ENCODE results near the gene SYS1. TPM values are rescaled to one million over a fixed set of nuclear protein-coding genes. Genes with fewer than 3 reads are reported as not detected.
"Not testable (repeated sequence)": the region's sequence is repeated elsewhere in the genome, so short reads cannot be mapped to it uniquely, and the experiment has no call there.

Gene SYS1
- total RNA-seq, 1 experiment from 2014 or later: 38.8 TPM

DNA sequence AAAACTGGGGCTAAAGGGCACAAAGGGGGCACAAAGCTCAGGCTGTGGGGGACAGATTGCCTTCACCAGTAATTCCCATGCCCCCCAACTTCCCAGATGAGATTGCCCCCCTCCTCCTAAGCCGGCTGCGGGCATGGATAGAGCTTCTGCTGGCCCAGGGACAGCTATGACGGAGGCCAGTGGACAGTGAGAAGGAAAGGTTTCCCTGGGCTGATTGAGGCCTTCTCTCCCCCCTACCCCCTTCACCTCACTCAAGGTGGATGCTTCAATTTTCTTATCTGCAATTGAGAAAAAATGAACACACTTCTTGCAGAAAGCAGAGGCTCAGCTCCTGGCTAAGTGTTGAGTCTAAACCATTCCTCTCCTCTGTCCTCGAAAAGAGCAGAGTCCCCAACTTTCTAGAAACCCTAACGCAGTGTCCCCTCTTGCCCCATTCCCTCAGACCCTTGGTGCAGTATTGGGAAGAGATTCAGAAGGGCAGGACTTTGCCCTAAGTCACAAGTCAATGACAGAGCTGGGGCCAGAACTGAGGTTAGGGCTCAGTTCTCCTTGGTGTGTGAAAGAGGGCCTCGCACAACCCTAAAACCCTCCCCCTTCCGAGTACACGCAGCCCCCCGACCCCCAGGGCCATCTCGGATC, 15.5 kb upstream of the SYS1 start:
- CTCF ChIA-PET: interaction anchor here (1.2 to 1.4 kb wide), 2 partner anchors 25 to 26 kb away, joined by 3 read pairs; no protein-coding TSS in a partner anchor
- Histone ChIP-seq H3F3A (ENCODE audit: insufficient read depth, low read depth) (peaks cover 64% of the 10 kb centered on the region), H3K36me3 (ENCODE audit: low read depth) (no peaks in the 10 kb centered on the region), H3K79me2 (ENCODE audit: low read depth) (peaks cover 51% of the 10 kb centered on the region), H4K20me1 (ENCODE audit: insufficient read depth) (peaks cover 6% of the 10 kb centered on the region; the same call in 1 of the 2 replicates), H3K27me3 (ENCODE audit: insufficient read depth, low read depth) (no peaks in the 10 kb centered on the region), H2AFZ (no peak overlapping the region), H3K4me1 (replicated peaks; ENCODE audit: insufficient read depth) (peaks cover 51% of the 10 kb centered on the region), H3K4me3 (peak overlapping the region; percentile 76), H3K9me2 (ENCODE audit: insufficient read depth) (no peaks in the 10 kb centered on the region), H3K9me3 (ENCODE audit: insufficient read depth, low read depth) (no peaks in the 10 kb centered on the region), H3K27ac (peak overlapping the region; percentile 92), H3K4me2 (peak overlapping the region; percentile 93)
- no peak for DNase-seq
- POLR2A ChIA-PET (ENCODE audit: unreplicated experiment): interaction anchor here (0.6 to 2.4 kb wide), 10 partner anchors 8 to 176 kb away, joined by 3 to 13 read pairs (median 5); partner anchors contain the start of gene SYS1
- TF ChIP-seq EZH2 (IDR thresholded peaks at IDR 0.05; ENCODE audit: low read depth): no peak
- TF ChIP-seq, protein P1, sequence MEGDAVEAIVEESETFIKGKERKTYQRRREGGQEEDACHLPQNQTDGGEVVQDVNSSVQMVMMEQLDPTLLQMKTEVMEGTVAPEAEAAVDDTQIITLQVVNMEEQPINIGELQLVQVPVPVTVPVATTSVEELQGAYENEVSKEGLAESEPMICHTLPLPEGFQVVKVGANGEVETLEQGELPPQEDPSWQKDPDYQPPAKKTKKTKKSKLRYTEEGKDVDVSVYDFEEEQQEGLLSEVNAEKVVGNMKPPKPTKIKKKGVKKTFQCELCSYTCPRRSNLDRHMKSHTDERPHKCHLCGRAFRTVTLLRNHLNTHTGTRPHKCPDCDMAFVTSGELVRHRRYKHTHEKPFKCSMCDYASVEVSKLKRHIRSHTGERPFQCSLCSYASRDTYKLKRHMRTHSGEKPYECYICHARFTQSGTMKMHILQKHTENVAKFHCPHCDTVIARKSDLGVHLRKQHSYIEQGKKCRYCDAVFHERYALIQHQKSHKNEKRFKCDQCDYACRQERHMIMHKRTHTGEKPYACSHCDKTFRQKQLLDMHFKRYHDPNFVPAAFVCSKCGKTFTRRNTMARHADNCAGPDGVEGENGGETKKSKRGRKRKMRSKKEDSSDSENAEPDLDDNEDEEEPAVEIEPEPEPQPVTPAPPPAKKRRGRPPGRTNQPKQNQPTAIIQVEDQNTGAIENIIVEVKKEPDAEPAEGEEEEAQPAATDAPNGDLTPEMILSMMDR (conservative IDR thresholded peaks at IDR 0.05): no peak
- intact Hi-C loops (cut with micrococcal nuclease; ENCODE audit: unreplicated experiment): no loop called here
- BruUV-seq (replicated peaks): TSS peak; percentile 32

DNA sequence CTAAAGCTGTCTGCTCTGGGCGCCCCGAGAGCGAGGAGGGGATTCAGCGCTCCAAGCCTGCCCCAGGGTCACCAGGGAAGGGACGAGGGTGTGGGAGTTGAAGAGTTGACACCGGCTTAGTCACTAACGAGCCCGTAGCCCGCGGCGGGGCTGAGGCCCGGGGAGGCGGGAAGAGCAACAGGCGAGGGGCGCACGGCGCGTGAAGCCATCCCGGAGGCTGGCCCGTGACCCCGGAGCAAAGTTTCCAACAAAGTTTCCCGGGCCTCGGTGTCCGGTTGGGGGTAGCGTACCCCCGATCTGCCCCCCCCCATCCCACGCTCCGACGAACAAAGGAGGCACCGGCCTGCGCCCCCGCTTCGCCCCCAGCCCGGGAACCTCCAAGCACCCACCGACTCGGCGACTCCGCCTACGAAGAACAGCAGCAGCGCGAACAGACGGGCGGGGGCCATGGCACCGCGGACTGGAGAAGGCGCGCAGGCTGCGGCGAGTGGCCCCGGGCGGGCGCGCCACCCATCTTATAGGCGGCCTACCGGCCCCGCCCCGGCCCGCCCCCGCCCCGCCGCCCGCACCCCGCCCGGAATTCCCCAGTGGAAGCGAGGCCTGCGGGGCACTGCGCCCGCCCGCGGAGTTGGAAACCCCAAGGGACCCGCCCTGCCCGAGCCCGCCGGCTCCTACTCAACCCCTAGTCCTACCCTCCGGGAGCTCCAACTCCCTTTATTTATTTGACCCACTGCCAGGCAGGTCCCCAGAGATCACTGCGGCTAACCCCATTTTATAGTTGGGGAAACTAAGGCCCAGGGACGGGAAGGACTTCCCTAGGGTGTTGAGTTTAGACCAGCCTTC, 14.8 kb upstream of the SYS1 start, which contains the start of gene SDC4:
Gene SDC4, minus strand, starts transcription at position 489 of the 843 bp plus-strand sequence. Its CDS starts 40 bp downstream, at position 449.
- intact Hi-C loops (cut with micrococcal nuclease; ENCODE audit: unreplicated experiment): loop anchor here (1.0 kb wide), 1 partner anchor 25 kb away; no protein-coding TSS in a partner anchor
- Histone ChIP-seq H3F3A (ENCODE audit: insufficient read depth, low read depth) (peaks cover 59% of the 10 kb centered on the region), H3K4me3 (peak within 1 kb of the TSS; percentile 76), H3K4me2 (peak within 1 kb of the TSS; percentile 93), H3K9me2 (ENCODE audit: insufficient read depth) (no peaks in the 10 kb centered on the region), H3K27ac (peak within 1 kb of the TSS; percentile 92), H3K36me3 (ENCODE audit: low read depth) (no peaks in the 10 kb centered on the region), H2AFZ (peak within 1 kb of the TSS; percentile 60; the same call in 1 of the 2 replicates), H3K4me1 (replicated peaks; ENCODE audit: insufficient read depth) (peaks cover 44% of the 10 kb centered on the region), H3K9me3 (ENCODE audit: insufficient read depth, low read depth) (no peaks in the 10 kb centered on the region), H3K79me2 (ENCODE audit: low read depth) (peaks cover 44% of the 10 kb centered on the region), H3K27me3 (ENCODE audit: insufficient read depth, low read depth) (no peaks in the 10 kb centered on the region), H4K20me1 (ENCODE audit: insufficient read depth) (peaks cover 6% of the 10 kb centered on the region; the same call in 1 of the 2 replicates)
- TF ChIP-seq, protein P1 (conservative IDR thresholded peaks at IDR 0.05): 0 out of 2 replicates have a peak, but pooled peaks have one; percentile 21
- no peak for TF ChIP-seq EZH2 (IDR thresholded peaks at IDR 0.05; ENCODE audit: low read depth)
- CTCF ChIA-PET: interaction anchor here (0.6 to 1.4 kb wide), 3 partner anchors 13 to 26 kb away, joined by 3 to 6 read pairs (median 3); no protein-coding TSS in a partner anchor
- DNase-seq: peak; percentile 63 to 80
- no TSS peak for BruUV-seq (replicated peaks)
- POLR2A ChIA-PET (ENCODE audit: unreplicated experiment): interaction anchor here (0.6 to 2.4 kb wide), 12 partner anchors 7 to 1407 kb away, joined by 3 to 13 read pairs (median 4); partner anchors contain the start of gene SYS1

DNA sequence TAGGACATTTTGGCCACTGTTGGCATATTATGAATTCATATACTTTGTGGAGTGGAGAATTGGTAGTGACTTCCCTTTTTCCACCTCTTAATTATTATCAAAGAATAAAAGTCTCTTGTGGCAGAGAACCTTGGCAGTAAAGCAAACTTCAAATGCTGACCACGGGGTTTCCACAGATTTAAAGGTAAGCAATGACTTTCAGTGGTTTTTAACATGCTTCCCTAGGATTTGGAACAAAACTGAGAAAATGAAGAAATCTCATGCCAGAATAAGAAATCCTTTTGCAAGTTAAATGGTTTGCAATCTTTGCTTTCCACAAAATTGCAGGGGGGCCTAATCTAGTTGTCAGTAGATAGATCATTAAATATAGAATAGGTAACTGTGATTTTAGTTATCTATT, 12.7 kb upstream of the SYS1 start:
- H3K4me1 ChIP-seq (replicated peaks; ENCODE audit: insufficient read depth): peaks cover 33% of the 10 kb centered on the region
- H3K27me3 ChIP-seq (ENCODE audit: insufficient read depth, low read depth): no peaks in the 10 kb centered on the region
- POLR2A ChIA-PET (ENCODE audit: unreplicated experiment): no interaction called here
- H3K9me2 ChIP-seq (ENCODE audit: insufficient read depth): no peaks in the 10 kb centered on the region
- no peak overlapping the region for H3K4me2 ChIP-seq
- CTCF ChIA-PET: interaction anchor here (0.6 kb wide), 1 partner anchor 77 kb away, joined by 3 read pairs; no protein-coding TSS in a partner anchor
- BruUV-seq (replicated peaks): no TSS peak
- no peak for DNase-seq
- no peak overlapping the region for H3K27ac ChIP-seq
- peaks cover 6% of the 10 kb centered on the region; the same call in 1 of the 2 replicates for H4K20me1 ChIP-seq (ENCODE audit: insufficient read depth)
- peaks cover 46% of the 10 kb centered on the region for H3F3A ChIP-seq (ENCODE audit: insufficient read depth, low read depth)
- H3K4me3 ChIP-seq: no peak overlapping the region
- no peak overlapping the region for H2AFZ ChIP-seq
- H3K79me2 ChIP-seq (ENCODE audit: low read depth): peaks cover 27% of the 10 kb centered on the region
- H3K9me3 ChIP-seq (ENCODE audit: insufficient read depth, low read depth): no peaks in the 10 kb centered on the region
- intact Hi-C loops (cut with micrococcal nuclease; ENCODE audit: unreplicated experiment): no loop called here
- H3K36me3 ChIP-seq (ENCODE audit: low read depth): no peaks in the 10 kb centered on the region
- TF ChIP-seq, protein P1 (conservative IDR thresholded peaks at IDR 0.05): no peak
- no peak for TF ChIP-seq EZH2 (IDR thresholded peaks at IDR 0.05; ENCODE audit: low read depth)

DNA sequence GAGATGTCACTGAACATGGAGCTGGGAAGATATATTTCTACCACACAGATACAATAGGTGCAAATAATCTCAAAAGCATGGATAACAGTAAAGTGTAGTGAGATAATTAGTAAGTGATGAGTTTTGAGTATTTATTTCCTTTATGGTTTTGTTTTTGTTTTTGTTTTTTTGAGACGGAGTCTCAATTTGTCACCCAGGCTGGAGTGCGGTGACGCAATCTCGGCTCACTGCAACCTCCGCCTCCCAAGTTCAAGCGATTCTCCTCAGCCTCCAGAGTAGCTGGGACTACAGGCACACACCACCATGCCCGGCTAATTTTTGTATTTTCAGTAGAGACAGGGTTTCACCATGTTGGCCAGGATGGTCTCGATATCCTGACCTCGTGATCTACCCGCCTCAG, 12.2 kb upstream of the SYS1 start:
- H4K20me1 ChIP-seq (ENCODE audit: insufficient read depth); BruUV-seq (replicated peaks); H3K27ac ChIP-seq; POLR2A ChIA-PET (ENCODE audit: unreplicated experiment); H3K4me2 ChIP-seq; H2AFZ ChIP-seq; H3K9me3 ChIP-seq (ENCODE audit: insufficient read depth, low read depth); intact Hi-C loops (cut with micrococcal nuclease; ENCODE audit: unreplicated experiment); DNase-seq; H3K4me3 ChIP-seq; H3K9me2 ChIP-seq (ENCODE audit: insufficient read depth); H3K27me3 ChIP-seq (ENCODE audit: insufficient read depth, low read depth); H3K36me3 ChIP-seq (ENCODE audit: low read depth): not testable (repeated sequence)
- CTCF ChIA-PET: interaction anchor here (0.6 kb wide), 1 partner anchor 76 kb away, joined by 3 read pairs; no protein-coding TSS in a partner anchor
- Histone ChIP-seq H3K79me2 (ENCODE audit: low read depth) (peaks cover 23% of the 10 kb centered on the region), H3F3A (ENCODE audit: insufficient read depth, low read depth) (peaks cover 47% of the 10 kb centered on the region), H3K4me1 (replicated peaks; ENCODE audit: insufficient read depth) (peaks cover 33% of the 10 kb centered on the region)
